A673 (cell line): ENCODE measurements around the gene DENND5B.

ENCODE experiments used
- EZH2 ChIP-seq: fragments of 200-600 bp; sonication (generic); IDR thresholded peaks from 2 replicates; pipeline ENCODE4 v1.6.1; 2017; ENCODE audit warnings: borderline replicate concordance, low read depth, mild to moderate bottlenecking, mixed read lengths, antibody characterized with exemption, low read length; ENCODE audit not compliant: poor library complexity, severe bottlenecking
- TF ChIP-seq, protein P1 (sequence below): fragments of 300-800, 200-600 bp; sonication (generic); conservative IDR thresholded peaks from 2 replicates; pipeline ENCODE4 v1.5.1; 2017; ENCODE audit warnings: low read depth, mild to moderate bottlenecking, antibody characterized with exemption, low read length, moderate library complexity, mixed read lengths

- TF ChIP-seq, protein P1, sequence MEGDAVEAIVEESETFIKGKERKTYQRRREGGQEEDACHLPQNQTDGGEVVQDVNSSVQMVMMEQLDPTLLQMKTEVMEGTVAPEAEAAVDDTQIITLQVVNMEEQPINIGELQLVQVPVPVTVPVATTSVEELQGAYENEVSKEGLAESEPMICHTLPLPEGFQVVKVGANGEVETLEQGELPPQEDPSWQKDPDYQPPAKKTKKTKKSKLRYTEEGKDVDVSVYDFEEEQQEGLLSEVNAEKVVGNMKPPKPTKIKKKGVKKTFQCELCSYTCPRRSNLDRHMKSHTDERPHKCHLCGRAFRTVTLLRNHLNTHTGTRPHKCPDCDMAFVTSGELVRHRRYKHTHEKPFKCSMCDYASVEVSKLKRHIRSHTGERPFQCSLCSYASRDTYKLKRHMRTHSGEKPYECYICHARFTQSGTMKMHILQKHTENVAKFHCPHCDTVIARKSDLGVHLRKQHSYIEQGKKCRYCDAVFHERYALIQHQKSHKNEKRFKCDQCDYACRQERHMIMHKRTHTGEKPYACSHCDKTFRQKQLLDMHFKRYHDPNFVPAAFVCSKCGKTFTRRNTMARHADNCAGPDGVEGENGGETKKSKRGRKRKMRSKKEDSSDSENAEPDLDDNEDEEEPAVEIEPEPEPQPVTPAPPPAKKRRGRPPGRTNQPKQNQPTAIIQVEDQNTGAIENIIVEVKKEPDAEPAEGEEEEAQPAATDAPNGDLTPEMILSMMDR, result no peak
- no peak for TF ChIP-seq EZH2
These were observed 96.5 kb downstream of the DENND5B start for GRCh38 chr12:31494455-31494854.
